Right ventricle myocardium superior (tissue), 1 donor: Measurements from ENCODE around the gene LCAT. TPM values are rescaled to one million over a fixed set of nuclear protein-coding genes. Genes with fewer than 3 reads are reported as not detected.
A peak's percentile ranks its signal among the peaks of the same experiment; 100 is the strongest.

ENCODE experiments used
- ATAC-seq: fragments of 200-7000 bp; cut with Tn5 transposase; one replicate; pipeline ENCODE4 v1.9.1; 2020; ENCODE audit warnings: mild to moderate bottlenecking; ENCODE audit not compliant: poor library complexity
- DNase-seq: peaks from one replicate; pipeline ENCODE4 v3.0.0-alpha.2; 2020
- intact Hi-C: fragments of 100-400 bp; cut with DNase I; formaldehyde crosslinking; loops from one replicate; pipeline ENCODE4 v1.11.2; 2022
- total RNA-seq: library from RNA; stranded (reverse); fragmentation: NEBNext Ultra II Directional; extraction: Animal tissue kit (Norgen Biotek cat#: 25700); gene quantifications from one replicate; pipeline ENCODE4 v1.2.1, GENCODE V29; 2021
- donor health status: DM: no; HTN: yes; CAD: no; lungs with severe emphysema.

The LCAT gene
- total RNA-seq, 1 donor from 2014 or later: 21.4 TPM

DNA sequence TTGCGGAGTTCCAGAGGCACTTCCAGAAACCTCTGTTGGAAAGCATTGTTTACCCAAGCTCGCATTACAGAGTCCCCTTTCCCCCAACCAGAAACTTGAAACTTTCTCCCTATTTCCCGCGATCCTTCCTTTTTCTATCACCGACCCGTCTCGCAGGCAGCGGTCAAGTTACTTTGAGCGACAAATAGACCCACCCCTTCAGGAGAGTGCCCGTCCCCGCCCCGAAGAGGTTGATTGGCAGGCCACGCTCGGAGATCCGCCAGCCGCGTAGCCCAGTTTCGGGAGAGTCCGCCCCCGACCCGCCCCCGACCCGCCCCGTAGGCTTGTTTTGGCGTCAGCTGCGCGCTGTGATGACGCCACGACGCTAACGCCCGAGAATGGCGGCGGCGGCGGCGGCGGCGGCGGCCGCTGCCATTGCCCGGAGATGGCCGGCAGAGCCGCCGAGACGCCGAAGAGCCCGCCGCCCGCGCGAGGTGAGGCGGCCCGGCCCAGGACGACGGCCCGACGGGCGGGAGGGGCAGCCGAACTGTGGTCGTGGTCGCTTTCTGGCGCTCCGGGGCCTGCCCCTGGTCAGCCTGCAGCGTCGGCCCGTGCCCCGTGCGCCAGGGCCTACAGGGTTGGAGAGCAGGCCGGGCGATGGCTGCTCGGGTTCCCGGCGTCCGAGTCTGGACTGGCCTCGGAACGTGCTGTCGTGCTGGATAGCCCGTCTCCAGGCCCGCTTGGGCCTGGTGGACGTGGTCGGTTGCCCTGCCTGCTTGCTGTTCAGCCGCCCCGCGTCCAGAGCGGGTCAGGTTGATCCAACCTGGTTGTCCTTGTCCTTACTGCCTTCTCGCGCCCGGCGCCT lies 50.8 kb downstream of the LCAT start, which contains the start of gene PSKH1:
TSS of gene PSKH1 (plus strand) at position 356 of the 844 bp plus-strand sequence. CDS start 15,496 bp downstream, outside the sequence.
- intact Hi-C loops: no loop called here
- peak; percentile 99 for DNase-seq
- ATAC-seq: peak; percentile 98

DNA sequence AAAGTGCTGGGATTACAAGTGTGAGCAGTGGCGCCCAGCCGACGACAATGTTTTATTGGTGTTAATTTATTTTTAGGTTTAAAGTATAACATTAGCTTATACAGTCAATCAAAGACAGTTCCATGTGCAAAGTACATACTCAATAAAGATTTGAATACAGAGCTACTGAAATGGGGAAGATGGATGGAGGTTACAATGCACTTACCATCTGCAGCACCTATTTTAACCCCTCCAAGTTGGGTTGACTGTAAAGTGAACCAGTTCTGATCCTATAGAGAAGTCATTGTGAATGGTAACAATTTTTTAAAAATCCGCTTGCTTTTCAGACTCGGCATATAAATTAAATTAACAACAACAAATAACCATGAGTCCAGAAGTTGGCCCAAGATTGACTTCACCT lies 51.5 kb downstream of the LCAT start:
- DNase-seq: no peak
- no peak for ATAC-seq
- intact Hi-C loops: no loop called here

Other genes with a start within 250 kb of the LCAT start
- 7.8 TPM for gene GFOD2, start 224.8 kb downstream of the LCAT start, total RNA-seq
- 10.9 TPM for gene RANBP10, start 137.6 kb downstream of the LCAT start, total RNA-seq
- 0.32 TPM for gene TSNAXIP1, start 137.2 kb downstream of the LCAT start, total RNA-seq
- gene THAP11, start 101.8 kb downstream of the LCAT start, total RNA-seq: 31.1 TPM
- gene NUTF2, start 97.2 kb downstream of the LCAT start, total RNA-seq: 76.7 TPM
- gene CENPT, start 96.4 kb downstream of the LCAT start, total RNA-seq: 20.6 TPM
- 30.6 TPM for gene EDC4, start 71.1 kb downstream of the LCAT start, total RNA-seq
- gene NRN1L, start 59.2 kb downstream of the LCAT start, total RNA-seq: not detected
- gene PSKH1, start 50.9 kb downstream of the LCAT start, total RNA-seq: 16.6 TPM
- gene CTRL, start 12.3 kb downstream of the LCAT start, total RNA-seq: 0.78 TPM
- 59.0 TPM for gene PSMB10, start 7.3 kb downstream of the LCAT start, total RNA-seq
- gene SLC12A4, start 24.5 kb upstream of the LCAT start, total RNA-seq: 84.3 TPM
- gene DPEP3, start 36.4 kb upstream of the LCAT start, total RNA-seq: not detected
- gene DPEP2, start 55.4 kb upstream of the LCAT start, total RNA-seq: 1.1 TPM
- gene DPEP2NB, start 71.8 kb upstream of the LCAT start, total RNA-seq: not detected
- gene DDX28, start 79.1 kb upstream of the LCAT start, total RNA-seq: 7.2 TPM
- 5.7 TPM for gene DUS2, start 79.2 kb upstream of the LCAT start, total RNA-seq
- 24.4 TPM for gene NFATC3, start 141.2 kb upstream of the LCAT start, total RNA-seq